Fibroblast of villous mesenchyme (primary cell): ENCODE measurements around the gene TNC. TPM values are rescaled to one million over a fixed set of nuclear protein-coding genes. Genes with fewer than 3 reads are reported as not detected.

Experiments
- DNase-seq: peaks from one replicate; pipeline ENCODE4 v3.0.0-alpha.2; 2010; ENCODE audit warnings: low read depth
- H3K4me3 ChIP-seq: 2 replicates; pipeline ENCODE4 v1.5.1; 2011; ENCODE audit warnings: low read depth, mild to moderate bottlenecking, low read length
- CTCF ChIP-seq: IDR thresholded peaks from 2 replicates; pipeline ENCODE4 v1.5.1; 2012; ENCODE audit warnings: low read depth, mild to moderate bottlenecking, low read length; ENCODE audit not compliant: insufficient read depth
- total RNA-seq: library from RNA; depleted of rRNA; stranded (reverse); fragments of >200 nt; gene quantifications from 2 replicates; pipeline ENCODE4 v1.2.3, GENCODE V29; 2012

Gene TNC
- total RNA-seq, 1 donor, result 371 TPM

GRCh38 chr9:115002371-115003120 lies 115.4 kb downstream of the TNC start:
- DNase-seq, result no peak
- no peak overlapping the region for H3K4me3 ChIP-seq
- TF ChIP-seq CTCF, result no peak

- TF ChIP-seq CTCF, result no peak
- DNase-seq, result peak; percentile 30
- no peak overlapping the region for H3K4me3 ChIP-seq
Measured at GRCh38 chr9:115000217-115000639, 117.7 kb downstream of the TNC start.

- no peak for TF ChIP-seq CTCF
- DNase-seq, result no peak
- H3K4me3 ChIP-seq, result no peak overlapping the region
Measured at GRCh38 chr9:114998326-114998725, 119.6 kb downstream of the TNC start.

- no peak for TF ChIP-seq CTCF
- H3K4me3 ChIP-seq, result no peak overlapping the region
- DNase-seq, result no peak
Measured at GRCh38 chr9:114995681-114996221, 122.2 kb downstream of the TNC start.

GRCh38 chr9:114994768-114995167 lies 123.2 kb downstream of the TNC start:
- no peak overlapping the region for H3K4me3 ChIP-seq
- no peak for DNase-seq

GRCh38 chr9:114991861-114992260 lies 126.1 kb downstream of the TNC start:
- no peak for TF ChIP-seq CTCF
- DNase-seq, result no peak
- H3K4me3 ChIP-seq, result no peak overlapping the region

More at GRCh38 chr9:114994768-114995167, 123.2 kb downstream of the TNC start:
- TF ChIP-seq CTCF, result no peak
